Sciatic nerve (tissue), 2 donors: ENCODE results near the gene ADGRB2. TPM values are rescaled to one million over a fixed set of nuclear protein-coding genes. Genes with fewer than 3 reads are reported as not detected.

Experiments
- ATAC-seq: fragments of 200-7000 bp; cut with Tn5 transposase; one replicate; pipeline ENCODE4 v1.9.1; 2020; ENCODE audit warnings: mild to moderate bottlenecking, moderate library complexity
- DNase-seq: peaks from one replicate; pipeline ENCODE4 v3.0.0-alpha.2; 2020; ENCODE audit warnings: low spot score
- intact Hi-C: fragments of 100-400 bp; cut with DNase I; formaldehyde crosslinking; loops from one replicate; pipeline ENCODE4 v1.14.2; 2022
- total RNA-seq: library from RNA; stranded (reverse); fragmentation: NEBNext Ultra II Directional; extraction: Animal tissue kit (Norgen Biotek cat#: 25700); gene quantifications from one replicate; pipeline ENCODE4 v1.2.1, GENCODE V29; 2021
- donor health status: DM: no; HTN: no; CAD: no.
- donor health status: DM: no; HTN: no; CAD: no.

The ADGRB2 gene
- total RNA-seq, 1 donor from 2014 or later: 5.2 TPM

GRCh38 chr1:31772669-31773248, 8.6 kb upstream of the ADGRB2 start:
- no peak for DNase-seq
- ATAC-seq: no peak
- intact Hi-C loops: no loop called here

GRCh38 chr1:31771891-31772668, 7.9 kb upstream of the ADGRB2 start:
- DNase-seq (no peak), ATAC-seq (peak; percentile 29)
- intact Hi-C loops: no loop called here

GRCh38 chr1:31769720-31770390, 5.7 kb upstream of the ADGRB2 start:
- intact Hi-C loops: no loop called here
- DNase-seq (no peak), ATAC-seq (no peak)

GRCh38 chr1:31768939-31769704, 5.0 kb upstream of the ADGRB2 start:
- no peak for DNase-seq
- intact Hi-C loops: no loop called here

GRCh38 chr1:31768407-31768907, 4.3 kb upstream of the ADGRB2 start:
- DNase-seq (no peak), ATAC-seq (no peak)
- intact Hi-C loops: no loop called here

More at GRCh38 chr1:31768939-31769704, 5.0 kb upstream of the ADGRB2 start:
- no peak for ATAC-seq

GRCh38 chr1:31767225-31767624, 3.1 kb upstream of the ADGRB2 start:
- DNase-seq: no peak
- no peak for ATAC-seq
- intact Hi-C loops: no loop called here

GRCh38 chr1:31765516-31765915, 1.4 kb upstream of the ADGRB2 start:
- intact Hi-C loops: no loop called here
- DNase-seq (no peak), ATAC-seq (no peak)

GRCh38 chr1:31765041-31765467, 914 bp upstream of the ADGRB2 start:
- intact Hi-C loops: no loop called here
- DNase-seq: no peak

GRCh38 chr1:31763671-31764311, 349 bp downstream of the ADGRB2 start:
- DNase-seq: no peak
- intact Hi-C loops: no loop called here
- ATAC-seq: no peak

More at GRCh38 chr1:31765041-31765467, 914 bp upstream of the ADGRB2 start:
- ATAC-seq: no peak

- intact Hi-C loops: no loop called here
- peak; percentile 8 for ATAC-seq
- peak; percentile 74 for DNase-seq
These were observed 1.1 kb downstream of the ADGRB2 start for GRCh38 chr1:31762726-31763670.

GRCh38 chr1:31762323-31762722, 1.8 kb downstream of the ADGRB2 start:
- ATAC-seq: no peak
- DNase-seq: no peak
- intact Hi-C loops: no loop called here

GRCh38 chr1:31761883-31762282, 2.3 kb downstream of the ADGRB2 start:
- DNase-seq (no peak), ATAC-seq (no peak)
- intact Hi-C loops: no loop called here

GRCh38 chr1:31760471-31761470, 3.4 kb downstream of the ADGRB2 start:
- DNase-seq (peak; percentile 76), ATAC-seq (peak; percentile 79)
- intact Hi-C loops: no loop called here

- no peak for DNase-seq
- intact Hi-C loops: no loop called here
- no peak for ATAC-seq
These were observed 4.7 kb downstream of the ADGRB2 start for GRCh38 chr1:31759298-31760023.

GRCh38 chr1:31758823-31759222, 5.3 kb downstream of the ADGRB2 start:
- ATAC-seq (no peak), DNase-seq (no peak)
- intact Hi-C loops: no loop called here

GRCh38 chr1:31757989-31758388, 6.2 kb downstream of the ADGRB2 start:
- intact Hi-C loops: no loop called here
- DNase-seq: no peak
- ATAC-seq: no peak
